Measurements from ENCODE around the gene POU3F1.
A peak's percentile ranks its signal among the peaks of the same experiment; 100 is the strongest.
"Not testable (repeated sequence)": the region's sequence is repeated elsewhere in the genome, so short reads cannot be mapped to it uniquely, and the experiment has no call there.

Gene POU3F1

GRCh38 chr1:38046884-38047602 lies 450 bp upstream of the POU3F1 start:
- peak; percentile 66 for DNase-seq

GRCh38 chr1:38045401-38046332 lies 926 bp downstream of the POU3F1 start:
- no peak for DNase-seq

- DNase-seq = no peak
Measured at GRCh38 chr1:38044221-38045215, 2.1 kb downstream of the POU3F1 start.

DNA sequence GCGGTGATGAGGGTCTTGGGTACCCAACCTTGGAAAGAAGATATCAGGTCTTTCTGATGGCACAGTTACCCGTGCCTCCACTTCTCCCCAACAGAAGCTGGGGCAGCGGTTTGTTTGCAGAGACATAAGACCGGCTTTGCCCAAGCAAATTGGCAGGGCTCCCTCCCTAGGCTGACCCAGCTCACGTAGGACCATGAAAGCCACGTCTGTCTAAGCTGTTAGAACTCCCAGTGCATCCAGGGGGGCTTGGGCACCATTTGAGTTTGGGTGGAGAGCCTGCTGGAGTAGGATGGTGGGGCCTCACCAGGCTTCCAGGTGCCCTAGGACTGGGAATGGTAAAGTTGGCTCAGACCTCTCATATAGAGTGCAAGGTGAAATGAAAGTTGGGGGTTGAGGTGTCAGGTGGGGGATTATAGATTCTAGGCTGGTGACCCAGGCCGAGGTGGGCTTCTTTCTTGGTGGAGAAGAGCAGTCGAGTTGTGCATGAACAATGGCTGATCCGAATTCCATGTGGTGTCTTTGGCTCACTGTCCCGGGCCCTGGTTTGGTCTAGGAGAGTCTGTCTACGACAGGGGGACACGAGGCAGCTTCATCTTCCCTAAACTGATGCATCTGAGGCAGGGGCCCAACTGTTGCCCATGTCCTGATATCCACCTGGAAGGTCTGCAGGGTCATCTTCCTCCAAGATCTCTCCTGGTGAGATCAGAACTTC lies 3.4 kb downstream of the POU3F1 start:
- DNase-seq = no peak

DNA sequence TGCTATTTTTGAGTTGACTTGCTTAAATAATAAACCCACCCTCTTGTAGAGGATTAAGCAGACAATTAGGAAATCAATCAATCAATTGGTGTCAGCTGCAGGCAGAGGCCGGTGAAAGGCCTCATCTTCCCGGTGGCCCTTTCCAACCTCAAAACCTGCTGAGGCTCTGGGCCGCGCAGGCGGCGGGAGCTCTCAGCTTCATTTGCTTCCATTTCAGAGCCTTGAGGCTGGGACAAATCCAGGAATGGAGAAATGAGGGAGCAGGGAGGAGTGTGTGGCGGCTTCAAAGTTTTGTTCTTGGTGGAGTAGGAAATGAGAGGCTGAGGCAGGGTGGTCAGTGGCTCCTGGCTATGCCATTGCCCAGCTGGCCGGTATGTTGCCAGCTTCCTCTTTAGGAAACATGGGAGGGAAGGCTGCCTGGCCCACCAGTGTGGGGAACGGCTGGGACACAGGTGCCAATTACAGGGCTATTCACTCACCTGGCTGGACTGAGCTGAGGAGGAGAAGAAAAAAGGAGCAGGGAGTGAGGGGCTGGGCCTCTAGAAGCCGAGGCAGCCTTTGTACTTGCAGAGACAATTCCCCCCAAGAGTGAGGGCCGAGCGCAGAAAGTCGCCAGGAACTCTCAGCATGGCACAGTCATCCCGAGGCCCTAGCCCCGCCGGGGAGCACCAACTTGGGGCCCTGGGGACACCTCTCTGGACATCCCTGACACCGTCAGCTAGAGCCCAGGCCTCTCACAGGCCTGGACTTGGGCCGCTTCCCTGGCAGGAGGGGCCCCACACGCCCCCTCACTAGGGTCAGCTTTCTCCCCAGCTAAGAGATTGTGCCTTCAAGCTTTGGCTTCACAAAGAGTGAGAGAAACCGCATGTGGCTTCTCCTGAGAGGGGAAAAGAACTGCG lies 4.4 kb downstream of the POU3F1 start:
- DNase-seq = no peak

DNA sequence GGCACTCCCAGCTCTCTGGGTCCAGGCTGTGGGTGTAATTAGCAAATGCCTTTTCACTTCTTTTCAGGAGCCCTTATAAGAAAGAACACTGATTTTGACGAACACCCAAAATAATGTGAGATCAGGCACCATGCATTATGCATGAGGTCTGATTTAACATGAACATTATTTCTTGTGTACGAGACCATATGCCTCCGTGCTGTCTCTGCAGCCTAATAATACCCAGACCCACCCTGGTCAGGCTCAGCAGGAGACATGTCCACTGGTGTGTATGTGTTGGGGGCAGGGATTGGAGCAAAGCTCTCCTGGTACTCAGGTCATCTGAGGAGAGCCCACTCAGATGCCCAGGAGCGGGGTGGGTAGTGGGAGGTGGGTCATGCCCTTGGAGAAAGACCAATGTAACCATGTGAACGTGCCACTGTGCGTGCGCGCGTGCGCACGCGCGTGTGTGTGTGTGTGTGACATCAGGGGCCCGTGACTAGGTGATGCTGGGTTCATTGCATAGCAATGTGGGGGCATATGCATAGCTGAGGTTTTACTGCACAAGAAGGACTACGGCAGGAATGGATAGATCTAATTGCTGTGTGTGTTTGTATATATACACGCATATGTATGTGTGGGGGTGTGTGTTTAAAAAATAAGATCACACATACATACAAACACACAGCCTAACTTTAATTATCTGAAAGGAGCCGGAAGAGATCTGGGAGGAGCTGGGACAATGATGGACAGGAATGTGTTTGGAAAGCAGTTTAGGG lies 7.1 kb downstream of the POU3F1 start:
- no peak for DNase-seq

DNA sequence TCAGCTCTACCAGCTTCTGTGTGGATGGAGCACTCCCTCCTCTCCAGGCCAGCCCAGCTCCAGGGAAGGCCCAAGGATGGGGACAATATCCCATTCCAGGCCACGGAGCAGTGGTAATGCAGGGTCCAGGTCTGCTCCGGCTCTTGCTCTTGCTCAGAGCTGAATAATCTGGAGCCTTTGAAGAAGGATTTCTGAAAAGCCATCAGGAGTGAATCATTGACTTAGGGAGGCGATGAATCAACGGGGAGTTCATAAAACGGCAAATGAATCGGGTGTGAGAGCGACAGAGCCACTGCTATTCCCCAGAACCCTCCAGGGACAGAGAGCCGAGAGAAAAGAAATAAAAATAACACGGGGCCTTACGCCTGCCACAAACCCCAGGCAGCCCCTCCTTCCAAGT lies 7.7 kb downstream of the POU3F1 start:
- no peak for DNase-seq

GRCh38 chr1:38037221-38037939 lies 9.2 kb downstream of the POU3F1 start:
- DNase-seq = no peak

GRCh38 chr1:38034871-38035270 lies 11.7 kb downstream of the POU3F1 start:
- DNase-seq = no peak

- not testable (repeated sequence) for DNase-seq
Measured at GRCh38 chr1:38032992-38033391, 13.6 kb downstream of the POU3F1 start.

GRCh38 chr1:38031513-38031866 lies 15.1 kb downstream of the POU3F1 start:
- DNase-seq = no peak

DNA sequence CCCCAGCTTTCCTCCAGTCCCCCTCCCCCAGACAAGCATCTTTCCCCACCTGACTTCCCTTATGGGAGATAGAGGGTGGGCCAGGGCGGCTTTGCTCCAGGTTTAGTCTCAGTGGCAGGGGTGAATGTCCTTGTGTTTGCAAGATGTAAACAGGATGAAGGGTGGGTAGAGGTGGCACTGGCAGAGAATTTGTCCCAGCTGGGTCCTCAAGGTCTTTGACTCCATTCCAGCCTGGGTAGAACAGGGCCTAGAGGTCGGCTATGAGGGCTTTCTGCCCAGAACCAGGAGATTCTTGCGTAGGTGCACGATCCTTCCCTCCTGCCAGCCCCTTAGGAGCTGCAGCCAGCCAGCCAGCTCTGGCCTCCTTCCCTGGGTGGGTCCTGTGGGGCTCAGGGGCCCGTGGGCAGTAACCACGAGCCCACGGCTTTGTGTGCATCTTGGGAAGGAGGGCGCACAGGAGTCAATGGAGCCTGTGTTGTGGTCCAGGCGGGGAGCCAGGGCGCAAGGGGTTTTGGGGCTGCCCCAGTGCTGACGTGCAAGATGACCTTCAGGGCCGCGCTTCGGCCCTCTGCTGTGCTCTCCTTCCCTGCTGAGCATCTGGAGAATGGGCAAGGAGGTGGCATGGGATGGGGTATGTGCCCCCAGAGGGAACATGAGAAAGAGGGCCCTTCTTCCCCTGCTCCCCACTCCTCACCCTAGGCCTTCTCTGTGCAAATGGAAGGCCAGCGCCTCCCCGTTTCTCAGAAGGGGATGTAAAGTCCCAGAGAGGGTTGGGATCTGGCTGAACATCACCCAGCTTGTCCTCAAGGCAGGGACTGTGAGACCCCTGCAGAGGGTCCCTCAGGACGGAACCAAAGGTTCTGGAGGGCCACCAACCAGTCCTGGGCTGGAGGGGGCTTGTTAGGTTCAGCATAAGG lies 15.7 kb downstream of the POU3F1 start:
- no peak for DNase-seq

DNA sequence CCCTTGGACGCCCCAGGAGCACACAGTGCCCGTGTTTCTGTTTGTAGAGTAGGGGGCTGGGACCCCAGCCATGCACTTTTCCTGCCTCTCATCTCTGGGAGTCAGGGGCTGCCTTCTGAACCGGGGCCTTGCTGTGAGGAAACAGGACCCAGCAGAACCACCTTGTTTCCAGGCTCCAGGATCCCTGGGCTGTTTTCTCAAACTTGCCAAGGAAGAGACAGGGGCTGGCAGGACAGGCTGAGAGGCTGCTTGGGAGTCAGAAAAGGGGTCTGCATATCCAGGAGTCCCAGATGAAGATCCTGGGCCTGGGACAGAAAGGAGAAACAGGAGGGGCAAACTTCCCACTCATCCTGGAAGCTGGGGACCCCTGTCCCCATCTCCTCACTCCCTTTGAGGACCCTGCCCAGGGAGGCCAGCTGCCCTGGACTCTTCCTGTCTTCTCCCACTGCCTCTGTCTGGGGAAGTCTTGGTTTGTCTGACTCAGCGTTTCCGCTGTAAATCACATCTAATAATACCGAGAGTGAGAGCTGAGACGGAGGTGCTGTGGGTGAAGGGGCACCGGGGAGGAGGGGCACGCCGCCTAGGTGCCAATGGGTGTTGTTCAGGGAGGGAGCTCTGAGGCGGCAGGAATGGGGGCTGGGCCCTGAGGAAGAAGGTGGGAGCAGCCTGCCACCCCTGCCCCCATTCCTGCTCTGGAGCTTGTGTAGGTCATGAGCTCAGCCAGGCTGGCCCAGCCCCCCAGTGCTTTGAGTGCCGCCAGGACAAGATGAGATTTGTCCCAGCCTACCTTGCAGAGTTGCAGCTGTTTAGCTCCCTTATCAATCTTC lies 16.7 kb downstream of the POU3F1 start:
- no peak for DNase-seq

- DNase-seq = no peak
Measured at GRCh38 chr1:38029081-38029681, 17.4 kb downstream of the POU3F1 start.

GRCh38 chr1:38028671-38029070 lies 17.9 kb downstream of the POU3F1 start:
- no peak for DNase-seq

DNA sequence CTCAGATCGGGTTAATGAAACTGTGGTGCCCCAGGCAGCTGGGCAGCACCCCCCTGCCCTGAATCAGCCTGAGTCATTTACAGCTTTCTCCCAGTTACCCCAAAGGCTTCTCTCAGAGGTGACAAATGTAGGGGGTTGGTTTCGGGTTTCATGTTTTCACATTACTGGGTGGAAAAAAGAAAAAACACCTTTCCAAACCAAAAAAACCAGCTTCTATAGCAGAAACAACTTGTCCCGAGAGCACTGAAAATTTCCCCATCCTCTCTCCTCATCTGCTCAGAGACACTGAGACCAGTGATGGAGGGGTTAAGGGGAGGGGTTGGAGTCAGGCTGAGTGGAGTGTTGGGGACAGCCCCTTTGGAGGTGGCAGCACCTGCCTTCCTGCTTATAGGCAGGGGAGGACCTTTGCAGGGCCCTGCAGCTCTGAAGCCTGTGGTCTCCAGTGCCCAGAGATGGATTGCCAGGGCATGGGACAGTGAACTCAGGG lies 18.4 kb downstream of the POU3F1 start:
- no peak for DNase-seq

Measured in effector CD4-positive, alpha-beta T cell (primary cell).